ENCODE measurements around the gene VWA2. TPM values are rescaled to one million over a fixed set of nuclear protein-coding genes. Genes with fewer than 3 reads are reported as not detected.

Gene VWA2
- polyA plus RNA-seq, 2 of the 4 experiments (the other 2 are of a cell fraction) = not detected

DNA sequence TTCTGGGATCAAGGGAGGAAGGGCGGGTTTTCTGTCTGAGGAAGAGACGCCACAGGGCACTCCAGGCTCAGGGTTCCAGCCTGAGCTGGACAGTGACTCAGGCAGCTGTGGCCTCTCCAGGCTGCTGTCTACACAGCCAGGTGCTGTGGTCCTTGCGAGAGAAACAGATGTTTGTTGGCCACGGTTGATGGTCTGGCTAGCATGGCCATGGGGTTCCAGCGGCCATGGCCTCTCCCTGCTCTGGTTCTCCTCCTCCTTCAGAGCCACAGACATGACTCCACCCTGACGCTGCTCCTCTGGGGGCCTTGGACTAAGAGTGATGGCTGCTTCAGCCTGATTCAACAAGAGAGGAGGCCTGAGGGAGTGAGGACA, 89.4 kb downstream of the VWA2 start:
- Histone ChIP-seq H3K27ac (no peak overlapping the region; a peak in 1 of 6 replicates), H3K4me3 (no peak overlapping the region), H3K4me1 (peaks cover 25% of the 10 kb centered on the region), H3K4me2 (no peak overlapping the region), H3K9me3 (no peaks in the 10 kb centered on the region)
- FAIRE-seq (no peak), ATAC-seq (no peak), DNase-seq (ENCODE audit: low read depth in 1 of 2, low spot score in 1 of 2) (no peak)
- CTCF ChIA-PET = interaction anchor here (2.7 to 3.5 kb wide), 3 partner anchors 8 to 25 kb away, joined by 9 to 18 read pairs (median 10); no protein-coding TSS in a partner anchor
- POLR2A ChIA-PET = no interaction called here
- TF ChIP-seq EHMT2 (IDR thresholded peaks at IDR 0.05; ENCODE audit: low read depth) = no peak
- TF ChIP-seq RARB (CRISPR knock-in tag; IDR thresholded peaks at IDR 0.05) = no peak
- no peak for TF ChIP-seq NR3C1 (IDR thresholded peaks at IDR 0.05)
- no peak for TF ChIP-seq ZFP36 (IDR thresholded peaks at IDR 0.05; ENCODE audit: borderline replicate concordance, partially characterized antibody)
- no peak for TF ChIP-seq JUNB (IDR thresholded peaks at IDR 0.05)
- TF ChIP-seq JUN (IDR thresholded peaks at IDR 0.05) = no peak
- TF ChIP-seq HOXB13 (CRISPR knock-in tag; IDR thresholded peaks at IDR 0.05; ENCODE audit: low read depth) = no peak
- TF ChIP-seq CHD4 (IDR thresholded peaks at IDR 0.05; ENCODE audit: borderline replicate concordance) = no peak
- no peak for TF ChIP-seq NPAS2 (CRISPR knock-in tag; IDR thresholded peaks at IDR 0.05; ENCODE audit: borderline replicate concordance)
- no peak for TF ChIP-seq CHD2 (IDR thresholded peaks at IDR 0.05; ENCODE audit: low read length, partially characterized antibody)
- TF ChIP-seq CTCF (IDR thresholded peaks at IDR 0.05) = no peak
- TF ChIP-seq GATA3 (IDR thresholded peaks at IDR 0.05; ENCODE audit: borderline replicate concordance) = no peak
- no peak for TF ChIP-seq HMGXB4 (CRISPR knock-in tag; IDR thresholded peaks at IDR 0.05; ENCODE audit: borderline replicate concordance)
- TF ChIP-seq NFE2L2 (conservative IDR thresholded peaks at IDR 0.05; ENCODE audit: low read length) = no peak
- no peak for TF ChIP-seq MYC (IDR thresholded peaks at IDR 0.05; ENCODE audit: borderline replicate concordance, low read length)
- WGBS (ENCODE audit: missing lambda C conversion rate) = 88% methylated on average over 5 of the region's 6 CpGs

DNA sequence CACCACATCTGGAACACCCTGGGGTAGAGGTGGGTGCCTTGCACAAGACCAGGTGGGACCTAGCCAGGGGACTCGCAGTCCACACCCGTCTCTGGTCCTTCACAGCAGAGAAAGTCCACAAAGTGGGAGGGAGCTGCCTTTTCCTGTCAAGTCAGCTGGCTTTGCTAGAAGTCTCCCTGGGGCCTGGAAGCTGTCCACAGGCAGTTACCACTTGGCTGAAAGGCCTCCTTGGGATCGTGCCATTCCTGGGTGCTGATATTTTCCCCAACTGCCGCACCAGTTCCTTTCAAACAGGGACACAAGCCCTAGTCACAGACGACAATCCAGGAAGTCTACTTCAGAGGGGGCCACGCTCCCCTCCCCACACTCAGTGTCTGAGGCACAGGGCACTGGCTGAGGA, 89.8 kb downstream of the VWA2 start:
- H3K4me2 ChIP-seq = no peak overlapping the region
- 91% methylated on average over 6 of the region's 6 CpGs for WGBS (ENCODE audit: missing lambda C conversion rate)
- ChIA-PET CTCF (interaction anchor here (3.0 kb wide), 1 partner anchor 25 kb away, joined by 10 read pairs; no protein-coding TSS in a partner anchor), POLR2A (no interaction called here)
- no peak for TF ChIP-seq USF2 (IDR thresholded peaks at IDR 0.05)
- TF ChIP-seq CHD4 (IDR thresholded peaks at IDR 0.05; ENCODE audit: borderline replicate concordance) = no peak
- TF ChIP-seq, protein P1, sequence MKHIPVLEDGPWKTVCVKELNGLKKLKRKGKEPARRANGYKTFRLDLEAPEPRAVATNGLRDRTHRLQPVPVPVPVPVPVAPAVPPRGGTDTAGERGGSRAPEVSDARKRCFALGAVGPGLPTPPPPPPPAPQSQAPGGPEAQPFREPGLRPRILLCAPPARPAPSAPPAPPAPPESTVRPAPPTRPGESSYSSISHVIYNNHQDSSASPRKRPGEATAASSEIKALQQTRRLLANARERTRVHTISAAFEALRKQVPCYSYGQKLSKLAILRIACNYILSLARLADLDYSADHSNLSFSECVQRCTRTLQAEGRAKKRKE (CRISPR knock-in tag; IDR thresholded peaks at IDR 0.05; ENCODE audit: low read depth) = no peak
- no peak for TF ChIP-seq RCOR1 (IDR thresholded peaks at IDR 0.05; ENCODE audit: low read depth, low read length)
- no peak for TF ChIP-seq RFX5 (IDR thresholded peaks at IDR 0.05)
- TF ChIP-seq ZFP36 (IDR thresholded peaks at IDR 0.05; ENCODE audit: borderline replicate concordance, partially characterized antibody) = no peak
- TF ChIP-seq CBX2 (IDR thresholded peaks at IDR 0.05; ENCODE audit: borderline replicate concordance, low read depth) = no peak
- H3K27ac ChIP-seq = no peak overlapping the region; a peak in 1 of 6 replicates
- H3K4me1 ChIP-seq = peaks cover 21% of the 10 kb centered on the region
- FAIRE-seq (no peak), DNase-seq (ENCODE audit: low read depth in 1 of 2, low spot score in 1 of 2) (no peak), ATAC-seq (no peak)
- H3K4me3 ChIP-seq = no peak overlapping the region
- H3K9me3 ChIP-seq = no peaks in the 10 kb centered on the region

Data from A549 (cell line).